Hematopoietic multipotent progenitor cell (in vitro differentiated cells): ENCODE results near the gene TRMT112. TPM values are rescaled to one million over a fixed set of nuclear protein-coding genes. Genes with fewer than 3 reads are reported as not detected.
A peak's percentile ranks its signal among the peaks of the same experiment; 100 is the strongest.

ENCODE experiments used
- DNase-seq, 3 donors: peaks; one replicate each; pipeline ENCODE4 v3.0.0-alpha.2; 2011 to 2015; ENCODE audit warnings: low read depth in 2 of 3, low spot score in 2 of 3
- small RNA-seq: library from RNA; depleted of rRNA; stranded (forward); fragments of <200 nt; gene quantifications from one replicate; pipeline ENCODE3, GENCODE V24; 2012
- total RNA-seq: library from RNA; depleted of rRNA; stranded (reverse); fragments of >200 nt; gene quantifications from one replicate; pipeline ENCODE4 v1.2.3, GENCODE V29; 2012

Gene TRMT112
- total RNA-seq, 1 donor: 203 TPM

- DNase-seq: no peak
These were observed 34.3 kb downstream of the TRMT112 start for GRCh38 chr11:64283092-64283491.

GRCh38 chr11:64281957-64282770 lies 35.2 kb downstream of the TRMT112 start:
- DNase-seq: no peak

- no peak for DNase-seq
These were observed 38.7 kb downstream of the TRMT112 start for GRCh38 chr11:64278576-64279190.

GRCh38 chr11:64276653-64277431 lies 40.5 kb downstream of the TRMT112 start:
- DNase-seq: no peak

- DNase-seq: no peak
These were observed 41.5 kb downstream of the TRMT112 start for GRCh38 chr11:64275841-64276240.

GRCh38 chr11:64275031-64275800 lies 42.1 kb downstream of the TRMT112 start:
- no peak for DNase-seq

- DNase-seq: peak; percentile 91 to 98 (median 97)
These were observed 47.7 kb downstream of the TRMT112 start for GRCh38 chr11:64269540-64270220.

GRCh38 chr11:64268893-64269539 lies 48.3 kb downstream of the TRMT112 start:
- DNase-seq: no peak

GRCh38 chr11:64268025-64268892 lies 49.1 kb downstream of the TRMT112 start:
- no peak for DNase-seq

- no peak for DNase-seq
These were observed 50.0 kb downstream of the TRMT112 start for GRCh38 chr11:64267207-64267945.

Small RNA genes within 50 kb of the gene (small RNA-seq; reads per million reads assigned to genes)
- gene MIR7155 (not detected), gene RF00019 (not detected)

Other genes with a start within 250 kb of the TRMT112 start
- 22.4 TPM for gene MACROD1, start 151.4 kb downstream of the TRMT112 start, total RNA-seq
- 77.3 TPM for gene STIP1, start 131.4 kb downstream of the TRMT112 start, total RNA-seq
- 221 TPM for gene FERMT3, start 110.8 kb downstream of the TRMT112 start, total RNA-seq
- gene TRPT1, start 91.4 kb downstream of the TRMT112 start, total RNA-seq: 33.1 TPM
- 60.1 TPM for gene NUDT22, start 91.3 kb downstream of the TRMT112 start, total RNA-seq
- gene DNAJC4, start 87.0 kb downstream of the TRMT112 start, total RNA-seq: 44.7 TPM
- 15.9 TPM for gene VEGFB, start 83.0 kb downstream of the TRMT112 start, total RNA-seq
- gene FKBP2, start 76.5 kb downstream of the TRMT112 start, total RNA-seq: 36.6 TPM
- 77.0 TPM for gene PPP1R14B, start 70.6 kb downstream of the TRMT112 start, total RNA-seq
- gene PLCB3, start 66.0 kb downstream of the TRMT112 start, total RNA-seq: 25.9 TPM
- 32.6 TPM for gene BAD, start 32.9 kb downstream of the TRMT112 start, total RNA-seq
- 15.1 TPM for gene GPR137, start 31.7 kb downstream of the TRMT112 start, total RNA-seq
- gene KCNK4, start 26.3 kb downstream of the TRMT112 start, total RNA-seq: under 0.01 TPM
- gene CATSPERZ, start 17.2 kb downstream of the TRMT112 start, total RNA-seq: not detected
- gene ESRRA, start 12.0 kb downstream of the TRMT112 start, total RNA-seq: 19.9 TPM
- 103 TPM for gene PRDX5, start 562 bp upstream of the TRMT112 start, total RNA-seq
- 21.3 TPM for gene CCDC88B, start 22.6 kb upstream of the TRMT112 start, total RNA-seq
- 59.0 TPM for gene RPS6KA4, start 41.6 kb upstream of the TRMT112 start, total RNA-seq
- not detected for gene SLC22A11, start 238.4 kb upstream of the TRMT112 start, total RNA-seq